Measurements from ENCODE around the gene TIMM22.

DNA sequence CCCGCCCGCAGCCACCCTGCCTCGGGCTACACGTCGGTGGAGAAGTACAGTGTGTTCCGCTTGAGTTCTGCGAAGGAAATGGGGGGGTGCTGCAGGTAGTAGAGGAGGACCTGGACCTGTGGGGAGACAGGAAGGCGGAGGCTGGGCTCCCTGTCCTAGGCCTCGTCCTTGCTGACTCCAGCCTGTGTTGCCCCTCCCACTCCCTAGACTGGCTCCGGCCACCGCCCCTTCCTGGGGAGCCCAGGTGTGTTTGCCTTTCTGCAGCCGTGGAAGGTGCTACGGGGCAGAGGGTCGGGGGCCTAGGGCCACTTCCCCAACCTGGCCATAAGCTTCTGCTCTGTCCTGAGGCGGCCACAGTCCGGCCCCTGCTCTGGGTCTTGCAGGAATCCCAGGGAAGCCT, 9.1 kb downstream of the TIMM22 start:
- TF ChIP-seq TAF1 (IDR thresholded peaks at IDR 0.05; ENCODE audit: low read depth, low read length) (no peak), POLR2A (IDR thresholded peaks at IDR 0.05; ENCODE audit: low read depth, low read length) (no peak), POLR2AphosphoS5 (IDR thresholded peaks at IDR 0.05; ENCODE audit: low read depth, low read length) (no peak)
